Renal pelvis (tissue), 4 donors: Measurements from ENCODE around the gene SLC35A1. TPM values are rescaled to one million over a fixed set of nuclear protein-coding genes. Genes with fewer than 3 reads are reported as not detected.

Experiments
- DNase-seq: peaks from one replicate; pipeline ENCODE4 v3.0.0-alpha.2; 2013
- polyA plus RNA-seq, 3 donors: library from polyadenylated mRNA; unstranded; fragments of 120-200 nt; gene quantifications; one replicate each; pipeline ENCODE4 v1.2.1, GENCODE V29; 2013; ENCODE audit not compliant: insufficient read length in 3 of 3

The SLC35A1 gene
- polyA plus RNA-seq, 3 donors, result 39.8 to 40.0 (median 40.0) TPM

DNA sequence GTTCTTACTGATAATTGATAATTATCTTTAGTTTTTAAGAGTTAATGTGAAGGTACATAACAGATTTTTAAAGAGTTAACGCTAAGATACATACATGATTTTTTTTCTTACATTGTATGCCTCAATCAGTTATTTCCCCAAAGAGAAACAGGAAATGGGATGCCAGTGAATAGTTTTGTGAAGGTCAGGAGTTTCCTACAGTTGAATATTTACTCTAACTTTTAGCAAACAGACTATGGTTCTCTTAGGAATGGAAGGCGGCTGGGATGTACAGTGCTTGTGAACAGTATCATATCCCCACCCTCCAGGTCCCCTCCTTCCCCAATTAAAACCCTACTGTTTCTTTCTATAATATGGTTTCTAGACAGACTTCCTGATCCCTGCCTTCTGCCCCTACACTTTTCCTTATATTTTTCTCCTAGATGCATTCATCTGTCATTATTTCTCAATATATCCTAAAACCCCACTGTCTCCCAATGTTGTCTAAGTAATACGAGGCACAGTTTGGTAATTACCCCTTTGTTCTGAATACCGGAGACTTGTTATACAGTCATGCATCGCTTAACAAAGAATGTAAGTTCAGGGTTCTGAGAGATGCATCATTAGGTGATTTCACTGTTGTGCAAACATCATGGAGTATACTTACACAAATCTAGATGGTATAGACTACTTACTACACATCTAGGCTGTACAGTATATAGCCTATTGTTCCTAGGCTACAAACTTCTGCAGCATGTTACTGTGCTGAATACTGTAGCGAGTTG lies 29.2 kb downstream of the SLC35A1 start:
- DNase-seq, result no peak

DNA sequence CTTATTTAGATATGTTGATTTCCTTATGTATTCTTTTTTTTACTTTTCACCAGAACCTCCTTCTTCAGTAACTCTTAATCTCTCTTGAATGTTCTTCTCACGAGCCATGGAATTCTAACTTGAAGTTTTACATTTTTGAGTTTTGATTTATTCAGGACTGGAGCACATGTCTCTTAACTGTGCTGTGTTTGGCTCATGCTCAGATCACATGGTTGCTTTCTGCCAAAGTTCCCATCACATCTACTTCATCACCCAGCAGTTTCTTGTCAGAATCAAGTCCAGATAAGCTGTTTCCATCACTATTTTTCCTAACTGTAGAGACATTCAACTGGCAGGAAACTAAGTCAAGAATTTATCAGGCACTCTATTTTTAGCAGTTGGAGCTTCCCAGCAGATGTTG lies 31.7 kb downstream of the SLC35A1 start:
- DNase-seq, result no peak

DNA sequence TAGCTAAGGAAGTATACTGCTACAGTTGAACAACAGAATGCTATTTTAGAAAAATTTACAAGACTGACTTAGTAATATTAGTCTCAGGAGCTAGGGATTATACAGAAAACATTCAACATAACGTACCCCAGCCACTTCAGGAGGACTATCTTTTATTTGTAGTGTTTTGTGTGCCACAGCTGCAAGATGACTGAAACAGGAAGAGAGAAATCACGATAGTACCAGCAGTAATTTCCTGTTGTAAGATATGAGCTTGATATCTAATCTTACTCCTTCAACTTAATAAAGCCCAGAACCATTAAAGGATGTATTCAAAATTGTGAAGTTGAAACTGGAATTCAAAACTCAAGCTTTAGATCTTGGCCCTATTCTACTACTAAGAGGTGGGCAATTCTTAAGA lies 42.1 kb downstream of the SLC35A1 start:
- DNase-seq, result no peak

DNA sequence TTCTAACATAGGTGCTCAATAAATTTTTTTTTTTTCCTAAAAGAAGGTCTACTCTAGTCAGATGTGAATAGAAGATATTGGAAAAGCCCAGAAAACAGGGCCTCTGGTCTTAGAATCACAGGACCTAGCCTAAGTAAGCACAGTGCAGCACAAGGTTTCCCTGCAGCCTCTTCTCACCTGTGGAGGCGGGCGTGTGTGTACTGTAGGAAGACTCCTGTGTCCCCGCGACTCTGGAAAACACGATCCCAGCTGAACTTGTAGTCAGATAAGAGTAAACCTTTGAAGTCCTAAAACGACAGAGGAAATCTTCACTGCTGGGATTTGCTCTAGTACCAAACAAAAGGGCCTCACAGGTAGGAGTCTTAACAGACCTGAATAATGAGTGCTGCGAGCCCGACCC lies 45.7 kb downstream of the SLC35A1 start:
- no peak for DNase-seq

DNA sequence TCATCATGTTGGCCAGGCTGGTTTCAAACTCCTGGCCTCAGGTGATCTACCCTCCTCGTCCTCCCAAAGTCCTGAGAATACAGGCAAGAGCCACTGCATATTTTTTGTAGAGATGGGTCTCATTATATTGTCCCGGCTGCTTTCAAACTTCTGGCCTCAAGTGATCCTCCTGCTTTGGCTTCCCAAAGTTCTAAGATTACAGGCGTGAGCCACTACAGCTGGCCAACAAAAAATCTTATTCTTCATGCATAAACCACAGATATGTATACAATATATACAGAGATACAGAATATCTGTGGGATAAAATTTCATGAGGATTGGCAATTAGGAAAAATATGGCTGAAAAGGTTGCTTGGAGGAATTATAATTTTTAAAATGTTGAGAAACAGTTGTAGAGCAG lies 49.9 kb downstream of the SLC35A1 start:
- no peak for DNase-seq

DNA sequence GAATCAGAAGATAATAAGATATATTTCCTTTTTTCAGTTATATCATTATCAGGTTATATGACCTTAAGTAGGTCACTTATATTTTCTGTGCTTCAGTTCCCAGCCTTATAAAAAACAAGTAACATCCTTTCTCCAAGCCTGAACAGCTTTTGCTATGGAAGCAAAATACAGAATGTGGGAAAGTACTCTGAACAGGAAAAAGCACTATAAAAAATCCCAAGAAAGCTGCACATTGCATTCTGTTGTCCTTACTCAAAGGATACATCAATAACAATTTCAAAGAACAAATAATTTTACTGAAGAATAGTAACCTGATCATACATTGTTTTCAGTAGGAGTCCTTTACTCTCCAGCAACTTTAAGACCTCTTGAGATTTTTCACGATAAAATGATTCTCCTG lies 56.4 kb downstream of the SLC35A1 start:
- DNase-seq, result no peak

DNA sequence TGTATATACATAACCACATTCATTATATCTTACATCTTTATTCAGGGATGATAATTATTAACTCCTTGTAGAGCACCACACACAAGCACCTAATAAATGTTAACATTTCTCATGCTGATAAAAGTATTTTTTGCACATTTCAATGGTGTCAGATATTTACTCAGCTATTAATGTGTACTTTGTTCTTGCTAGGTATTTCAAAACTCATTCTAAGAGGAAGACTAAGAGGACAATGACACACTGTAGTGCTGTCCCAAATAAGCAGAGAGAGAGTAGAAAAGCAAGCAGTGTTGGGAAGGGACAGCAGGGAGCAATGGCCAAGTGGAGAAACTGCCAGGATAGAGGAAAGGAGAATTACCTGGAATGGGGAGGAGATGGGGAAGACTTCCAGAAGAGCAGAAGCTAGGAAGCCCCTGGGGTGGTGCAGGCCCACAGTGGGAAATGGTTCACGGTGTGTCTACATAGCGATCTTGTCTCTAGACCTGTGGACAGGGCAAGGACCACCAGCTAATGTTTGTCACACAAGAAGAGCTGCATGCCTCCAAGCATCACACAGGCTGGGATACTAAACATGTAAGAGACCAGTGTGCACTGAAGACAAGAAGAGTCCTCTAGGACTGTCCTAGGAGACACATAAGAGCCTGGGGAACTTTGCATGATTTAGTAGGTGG lies 61.7 kb downstream of the SLC35A1 start:
- DNase-seq, result no peak

DNA sequence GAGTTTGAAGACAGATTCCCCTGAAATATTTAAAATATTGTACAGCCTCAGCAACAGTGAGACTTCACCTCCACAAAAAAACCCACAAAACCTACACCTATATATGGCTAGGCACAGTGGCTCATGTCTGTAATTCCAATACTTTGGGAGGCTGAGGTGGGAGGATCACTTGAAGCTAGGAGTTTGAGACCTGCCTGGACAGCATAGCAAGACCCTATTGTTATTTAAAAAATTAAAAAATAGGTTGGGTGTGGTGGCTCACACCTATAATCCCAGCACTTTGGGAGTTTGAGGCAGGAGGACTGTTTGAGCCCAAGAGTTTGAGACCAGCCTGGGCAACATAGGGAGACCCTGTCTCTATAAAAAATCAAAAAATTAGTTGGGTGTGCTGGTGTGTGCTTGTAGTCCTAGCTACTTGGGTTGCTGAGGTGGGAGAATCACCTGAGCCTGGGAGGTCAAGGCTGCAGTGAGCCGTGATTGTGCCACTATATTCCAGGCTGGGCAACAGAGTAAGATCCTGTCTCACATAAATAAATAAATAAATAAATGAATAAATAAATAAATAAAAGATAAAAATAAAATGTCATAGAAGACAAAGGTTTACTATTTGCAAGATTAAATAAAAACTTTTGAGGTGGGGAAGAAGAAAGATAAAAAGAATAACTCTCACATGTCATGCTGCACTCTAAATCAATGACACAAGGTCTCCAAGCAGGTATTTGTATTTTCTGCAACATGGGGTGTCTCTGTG lies 65.9 kb downstream of the SLC35A1 start:
- no peak for DNase-seq

DNA sequence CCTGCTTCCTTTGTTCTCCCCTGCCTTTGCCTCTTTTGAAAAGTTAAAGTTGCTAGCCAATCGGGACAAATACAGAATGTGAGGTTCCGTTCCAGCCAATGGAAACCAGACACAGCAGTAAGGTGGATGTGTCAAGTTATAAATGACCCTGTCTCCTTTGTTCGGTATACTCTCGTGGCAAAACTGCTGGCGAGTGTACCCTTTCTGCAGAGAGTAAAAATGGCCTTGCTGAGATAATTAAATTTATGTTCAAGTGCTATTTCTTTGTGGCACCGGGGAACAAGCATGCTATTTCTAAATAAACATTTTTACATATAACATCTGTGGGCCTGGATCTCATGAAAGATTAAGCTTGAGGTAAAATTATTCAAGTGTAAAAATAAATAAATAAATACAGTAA lies 66.8 kb downstream of the SLC35A1 start:
- no peak for DNase-seq

DNA sequence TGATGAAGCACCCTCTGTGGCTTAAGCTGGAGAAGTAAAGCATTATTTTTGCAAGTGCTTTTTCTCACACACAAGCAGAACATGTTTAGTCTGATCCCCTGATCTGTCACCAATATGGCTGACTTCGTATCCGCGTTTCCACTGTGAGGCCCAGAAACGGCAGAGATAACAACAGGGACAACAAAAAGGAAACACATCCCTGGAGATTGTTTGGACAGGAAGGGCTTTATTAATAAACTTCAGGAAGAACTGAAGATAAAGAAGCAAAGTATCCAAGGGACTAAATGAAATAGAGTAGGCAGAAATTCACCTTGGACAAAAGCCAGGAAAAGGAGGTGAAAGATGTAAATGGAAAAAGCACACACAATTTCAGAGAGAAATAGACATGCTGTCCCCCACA lies 67.8 kb downstream of the SLC35A1 start:
- peak; percentile 5 for DNase-seq

DNA sequence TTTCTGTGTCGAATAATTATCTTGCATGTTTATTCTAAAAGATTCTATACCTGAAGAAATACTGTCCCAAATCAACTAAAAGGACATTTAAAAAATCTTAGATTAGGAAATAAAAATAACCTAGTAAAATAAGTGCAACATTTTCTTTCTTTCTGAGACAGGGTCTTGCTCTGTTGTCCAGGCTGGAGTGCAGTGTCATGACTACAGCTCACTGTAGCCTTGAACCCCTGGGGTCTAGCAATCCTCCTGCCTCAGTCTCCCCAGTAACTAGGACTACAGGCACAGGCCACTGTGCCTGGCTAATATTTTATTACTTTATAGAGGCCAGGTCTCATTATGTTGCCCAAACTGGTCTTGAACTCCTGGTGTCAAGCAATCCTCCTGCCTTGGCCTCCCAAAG lies 68.3 kb downstream of the SLC35A1 start:
- no peak for DNase-seq

DNA sequence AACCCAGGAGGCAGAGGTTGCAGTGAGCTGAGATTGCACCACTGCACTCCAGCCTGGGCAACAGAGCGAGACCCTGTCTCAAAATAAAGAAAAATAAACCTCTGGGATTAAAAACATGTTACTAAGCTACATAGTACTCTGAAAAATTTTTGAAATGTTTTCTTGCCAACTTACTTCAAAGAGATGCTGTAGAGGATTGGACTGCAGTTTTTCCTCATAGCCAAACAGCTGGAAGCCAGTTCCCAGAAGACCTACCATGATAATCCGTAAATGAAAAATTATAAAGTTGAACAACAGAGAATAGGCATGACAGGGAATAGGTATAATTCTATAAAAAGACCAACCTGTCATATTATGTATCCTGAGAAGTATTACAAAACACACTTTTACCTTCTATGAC lies 69.0 kb downstream of the SLC35A1 start:
- DNase-seq, result no peak

DNA sequence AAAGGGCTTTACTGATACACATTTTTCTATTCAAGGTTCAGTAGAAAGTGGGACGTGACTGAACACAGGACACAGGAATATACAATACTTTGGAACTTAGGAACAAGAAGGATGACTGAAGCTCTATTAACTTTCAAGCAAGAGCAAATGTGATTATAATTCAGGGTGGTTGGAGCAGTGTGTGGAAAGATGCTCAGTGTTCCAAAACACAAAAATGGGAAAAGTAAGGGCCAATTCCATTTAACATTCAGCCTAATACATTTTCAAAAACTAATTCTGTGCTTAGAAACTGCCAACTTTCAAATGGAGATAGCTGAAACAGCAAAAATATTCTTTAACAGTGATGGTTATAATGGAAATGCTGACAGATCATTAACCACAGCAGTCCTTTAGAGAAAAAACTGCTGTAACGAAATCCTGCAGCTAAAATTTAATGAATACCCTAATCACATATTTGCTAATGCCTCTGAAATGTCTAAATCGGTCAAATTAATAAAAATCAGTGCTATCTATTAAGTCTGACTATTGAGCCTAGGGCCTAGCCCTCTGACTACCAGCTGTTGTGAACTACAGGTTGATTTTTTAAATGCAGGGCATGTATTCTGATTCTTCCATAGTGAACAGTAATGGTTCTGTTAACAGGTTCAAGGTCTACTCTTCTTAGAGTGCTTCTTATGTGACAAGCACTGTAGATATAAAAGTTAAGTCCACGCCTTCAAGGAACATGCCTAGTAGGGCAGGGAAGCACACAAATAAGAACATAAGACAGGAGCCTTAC lies 71.1 kb downstream of the SLC35A1 start:
- DNase-seq, result no peak

DNA sequence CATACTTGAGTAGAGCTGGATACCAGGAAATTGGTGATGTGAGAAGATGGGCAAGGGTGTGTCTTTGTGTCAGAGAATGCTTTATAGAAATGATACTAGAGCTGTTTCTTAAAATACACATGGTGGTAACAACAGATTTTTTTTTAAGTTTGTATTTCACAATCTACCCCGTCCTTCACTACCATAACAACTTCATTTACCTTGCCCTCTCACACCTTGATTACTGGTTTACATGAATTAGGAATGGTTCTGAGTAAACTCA lies 71.6 kb downstream of the SLC35A1 start:
- DNase-seq, result no peak

DNA sequence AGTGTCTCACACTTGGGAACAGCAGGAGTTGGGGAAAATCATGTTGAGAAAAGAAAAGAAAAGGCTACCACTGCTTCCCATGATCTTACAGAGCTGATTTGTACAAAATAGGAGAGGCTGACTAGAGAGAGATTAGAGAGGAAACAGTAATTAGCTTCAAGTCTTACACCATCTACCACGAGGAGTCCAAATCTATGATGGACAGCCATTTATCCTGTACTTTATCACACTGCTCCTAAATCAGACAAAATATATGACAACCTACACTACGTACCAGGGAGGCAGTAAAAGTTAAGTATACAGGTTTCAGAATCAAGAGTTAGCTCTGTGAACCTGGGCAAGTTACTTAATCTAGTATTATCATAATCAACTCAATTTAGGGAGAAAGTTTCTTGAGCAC lies 79.0 kb downstream of the SLC35A1 start:
- DNase-seq, result no peak

DNA sequence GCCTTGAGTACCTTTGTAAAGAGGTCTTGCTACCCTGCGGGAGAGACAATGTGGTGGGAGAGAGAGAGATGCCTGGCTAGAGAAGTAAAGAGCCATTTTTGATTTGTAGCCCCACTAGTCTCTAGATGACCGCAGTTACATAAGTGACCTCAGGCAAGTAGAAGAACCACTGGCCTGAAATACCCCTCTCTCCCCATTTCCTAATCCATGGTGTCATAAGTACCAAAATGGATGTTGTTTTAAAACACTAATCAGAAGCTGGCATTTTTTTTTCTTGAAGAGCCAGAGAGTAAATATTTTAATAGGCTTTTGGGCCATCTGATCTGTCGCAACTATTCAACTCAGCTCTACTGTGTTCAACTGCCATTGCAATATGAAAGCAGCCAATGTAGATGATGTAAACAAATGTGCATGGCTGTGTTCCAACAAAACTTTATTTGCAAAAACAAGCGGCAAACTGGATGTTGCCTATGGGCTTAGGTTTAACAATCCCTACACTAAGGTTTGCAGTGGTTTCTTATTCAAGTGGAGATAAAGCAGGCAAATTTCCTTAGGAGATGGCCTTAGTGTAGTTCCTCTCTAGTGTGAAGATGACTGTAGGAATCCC lies 80.5 kb downstream of the SLC35A1 start:
- no peak for DNase-seq

DNA sequence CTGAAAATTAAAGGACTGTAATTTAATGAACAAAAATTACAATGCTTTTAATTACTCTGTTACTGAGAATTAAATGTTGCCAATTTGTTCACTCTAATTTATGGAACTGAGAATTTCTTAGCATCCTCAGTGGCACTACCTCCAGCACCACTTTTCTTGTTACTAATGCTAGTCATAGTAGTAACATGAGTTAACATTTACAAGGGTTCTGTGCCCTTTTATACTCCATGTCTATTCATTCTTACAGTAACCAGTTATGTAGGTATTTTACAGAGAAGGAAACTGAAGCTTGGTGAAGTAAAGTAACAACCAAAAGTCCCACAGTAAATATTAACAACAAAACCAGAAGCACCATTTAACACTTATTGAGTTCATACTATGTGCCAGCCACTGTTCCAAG lies 82.7 kb downstream of the SLC35A1 start:
- no peak for DNase-seq

DNA sequence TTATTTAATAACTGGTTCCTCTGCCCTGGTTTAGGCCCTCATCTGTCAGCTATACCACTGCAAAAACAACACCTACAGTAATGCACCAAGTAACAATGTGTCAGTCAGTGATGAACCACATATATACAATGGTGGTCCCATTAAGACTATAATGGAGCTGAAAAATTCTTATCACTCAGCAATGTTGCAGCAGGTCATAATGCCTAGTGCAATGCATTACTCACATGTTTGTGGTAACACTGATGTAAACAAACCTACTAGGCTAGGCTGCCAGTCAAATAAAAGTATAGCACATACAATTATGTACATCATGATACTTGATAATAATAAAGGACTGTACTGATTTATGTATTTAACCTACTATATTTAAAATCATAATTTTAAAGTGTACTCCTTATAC lies 85.7 kb downstream of the SLC35A1 start:
- DNase-seq, result no peak

DNA sequence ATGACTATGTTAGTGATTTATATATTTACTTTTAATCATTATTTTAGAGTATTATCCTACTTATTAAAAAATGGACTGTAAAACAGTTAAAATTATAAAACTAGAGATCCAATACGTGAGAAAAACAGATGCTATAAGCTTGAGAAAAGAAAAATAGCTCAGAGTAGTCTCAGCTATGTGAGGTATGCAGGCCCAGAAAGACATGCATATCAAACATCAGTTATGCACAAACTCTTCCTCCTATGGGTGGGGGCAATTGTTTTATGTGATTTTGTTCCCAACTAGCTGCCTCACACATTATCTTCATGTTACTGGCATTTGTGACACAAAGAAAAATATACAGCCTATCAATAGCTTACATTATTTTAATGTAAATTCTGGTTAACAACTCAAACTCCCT lies 88.2 kb downstream of the SLC35A1 start:
- no peak for DNase-seq
